ENCODE data around the gene PDZD8. TPM values are rescaled to one million over a fixed set of nuclear protein-coding genes. Genes with fewer than 3 reads are reported as not detected.

PDZD8 gene
- total RNA-seq, 1 experiment from 2014 or later, result 13.6 TPM

- no peaks in the 10 kb centered on the region for H3F3A ChIP-seq (ENCODE audit: low read length, unreplicated experiment)
- TF ChIP-seq CTCF (conservative IDR thresholded peaks at IDR 0.05; ENCODE audit: low read depth, low read length) (no peak), EZH2 (IDR thresholded peaks at IDR 0.05; ENCODE audit: low read length, unreplicated experiment) (no peak), EZH2phosphoT487 (IDR thresholded peaks at IDR 0.05; ENCODE audit: borderline replicate concordance, low read length) (no peak)
- H4K20me1 ChIP-seq (ENCODE audit: low read length), result peaks cover 37% of the 10 kb centered on the region
- ATAC-seq (0 out of 2 replicates have a peak, but pooled peaks have one; percentile 7), DNase-seq (peak; percentile 25)
- BruUV-seq (replicated peaks), result TSS peak; percentile 26
- intact Hi-C loops (cut with micrococcal nuclease), result loop anchor here (2.0 to 5.0 kb wide), 2 partner anchors 53 to 88 kb away; no protein-coding TSS in a partner anchor
- peak overlapping the region; percentile 6; the same call in 1 of the 2 replicates for H3K27ac ChIP-seq (ENCODE audit: low read length)
- no peaks in the 10 kb centered on the region for H3K9me3 ChIP-seq (ENCODE audit: low read length)
- ChIA-PET POLR2A (ENCODE audit: unreplicated experiment) (interaction anchor here (0.7 kb wide), 1 partner anchor 14 kb away, joined by 7 read pairs; no protein-coding TSS in a partner anchor), CTCF (no interaction called here)
- H3K4me2 ChIP-seq (ENCODE audit: low read length), result peak overlapping the region; percentile 90
- H3K9me2 ChIP-seq (replicated peaks; ENCODE audit: low read length), result no peaks in the 10 kb centered on the region
- H3K4me1 ChIP-seq (ENCODE audit: insufficient read depth, low read length), result peaks cover 15% of the 10 kb centered on the region
- H3K4me3 ChIP-seq (ENCODE audit: low read length), result peak overlapping the region; percentile 98
- no peaks in the 10 kb centered on the region for H3K27me3 ChIP-seq (ENCODE audit: low read length)
- 0 out of 2 replicates have a peak overlapping the region, but pooled peaks have one; percentile 45 for H2AFZ ChIP-seq (ENCODE audit: low read length)
- H3K79me2 ChIP-seq (ENCODE audit: low read length), result peaks cover 61% of the 10 kb centered on the region
- no peaks in the 10 kb centered on the region for H3K36me3 ChIP-seq (ENCODE audit: low read depth, low read length)
- H3K9ac ChIP-seq (ENCODE audit: low read length), result peak overlapping the region; percentile 83
These were observed 1.3 kb downstream of the PDZD8 start for GRCh38 chr10:117373823-117374505.

GRCh38 chr10:117370205-117370604, 5.0 kb downstream of the PDZD8 start:
- Histone ChIP-seq H3K4me2 (ENCODE audit: low read length) (peak overlapping the region; percentile 90), H3K4me3 (ENCODE audit: low read length) (no peak overlapping the region), H3K9ac (ENCODE audit: low read length) (no peak overlapping the region), H3K9me2 (replicated peaks; ENCODE audit: low read length) (no peaks in the 10 kb centered on the region), H3K79me2 (ENCODE audit: low read length) (peaks cover 98% of the 10 kb centered on the region), H3K4me1 (ENCODE audit: insufficient read depth, low read length) (peaks cover 40% of the 10 kb centered on the region), H4K20me1 (ENCODE audit: low read length) (peaks cover 41% of the 10 kb centered on the region), H2AFZ (ENCODE audit: low read length) (no peak overlapping the region), H3F3A (ENCODE audit: low read length, unreplicated experiment) (no peaks in the 10 kb centered on the region), H3K27me3 (ENCODE audit: low read length) (no peaks in the 10 kb centered on the region), H3K36me3 (ENCODE audit: low read depth, low read length) (no peaks in the 10 kb centered on the region), H3K27ac (ENCODE audit: low read length) (no peak overlapping the region), H3K9me3 (ENCODE audit: low read length) (no peaks in the 10 kb centered on the region)
- no peak for ATAC-seq
- TF ChIP-seq EZH2phosphoT487 (IDR thresholded peaks at IDR 0.05; ENCODE audit: borderline replicate concordance, low read length), result no peak
- TF ChIP-seq EZH2 (IDR thresholded peaks at IDR 0.05; ENCODE audit: low read length, unreplicated experiment), result no peak
- no peak for TF ChIP-seq CTCF (conservative IDR thresholded peaks at IDR 0.05; ENCODE audit: low read depth, low read length)
- ChIA-PET CTCF (interaction anchor here (0.7 kb wide), 1 partner anchor 15 kb away, joined by 5 read pairs; no protein-coding TSS in a partner anchor), POLR2A (ENCODE audit: unreplicated experiment) (interaction anchor here (0.7 kb wide), 1 partner anchor 10 kb away, joined by 15 read pairs; no protein-coding TSS in a partner anchor)
- intact Hi-C loops (cut with micrococcal nuclease), result loop anchor here (5.0 kb wide), 1 partner anchor 92 kb away; no protein-coding TSS in a partner anchor
- no TSS peak for BruUV-seq (replicated peaks)
- no peak for DNase-seq

- Histone ChIP-seq H3K36me3 (ENCODE audit: low read depth, low read length) (no peaks in the 10 kb centered on the region), H3K9me2 (replicated peaks; ENCODE audit: low read length) (no peaks in the 10 kb centered on the region), H3K27me3 (ENCODE audit: low read length) (no peaks in the 10 kb centered on the region), H2AFZ (ENCODE audit: low read length) (no peak overlapping the region), H3K4me1 (ENCODE audit: insufficient read depth, low read length) (peaks cover 65% of the 10 kb centered on the region), H3K27ac (ENCODE audit: low read length) (peak overlapping the region; percentile 85), H3K9me3 (ENCODE audit: low read length) (no peaks in the 10 kb centered on the region), H3K9ac (ENCODE audit: low read length) (no peak overlapping the region; the same call in 1 of the 2 replicates), H3K79me2 (ENCODE audit: low read length) (peaks cover 99% of the 10 kb centered on the region), H3F3A (ENCODE audit: low read length, unreplicated experiment) (peaks cover 5% of the 10 kb centered on the region), H3K4me2 (ENCODE audit: low read length) (peak overlapping the region; percentile 79; the same call in 1 of the 2 replicates), H4K20me1 (ENCODE audit: low read length) (peaks cover 25% of the 10 kb centered on the region; the same call in 1 of the 2 replicates), H3K4me3 (ENCODE audit: low read length) (no peak overlapping the region)
- TF ChIP-seq CTCF (conservative IDR thresholded peaks at IDR 0.05; ENCODE audit: low read depth, low read length) (no peak), EZH2 (IDR thresholded peaks at IDR 0.05; ENCODE audit: low read length, unreplicated experiment) (no peak), EZH2phosphoT487 (IDR thresholded peaks at IDR 0.05; ENCODE audit: borderline replicate concordance, low read length) (no peak)
- intact Hi-C loops (cut with micrococcal nuclease), result no loop called here
- ATAC-seq, result no peak
- ChIA-PET POLR2A (ENCODE audit: unreplicated experiment) (no interaction called here), CTCF (no interaction called here)
- DNase-seq, result no peak
- BruUV-seq (replicated peaks), result no TSS peak
These were observed 7.5 kb downstream of the PDZD8 start for GRCh38 chr10:117367718-117368117.
